HG03565 (cell line): ENCODE measurements around the gene AARS2.
"Not testable (repeated sequence)": the region's sequence is repeated elsewhere in the genome, so short reads cannot be mapped to it uniquely, and the experiment has no call there.

Experiments used
- ATAC-seq: cut with Tn5 transposase; IDR thresholded peaks from one replicate; pipeline ENCODE4 v1.9.1; 2021; ENCODE audit warnings: mild to moderate bottlenecking, moderate library complexity; ENCODE audit not compliant: unreplicated experiment

AARS2 gene

DNA sequence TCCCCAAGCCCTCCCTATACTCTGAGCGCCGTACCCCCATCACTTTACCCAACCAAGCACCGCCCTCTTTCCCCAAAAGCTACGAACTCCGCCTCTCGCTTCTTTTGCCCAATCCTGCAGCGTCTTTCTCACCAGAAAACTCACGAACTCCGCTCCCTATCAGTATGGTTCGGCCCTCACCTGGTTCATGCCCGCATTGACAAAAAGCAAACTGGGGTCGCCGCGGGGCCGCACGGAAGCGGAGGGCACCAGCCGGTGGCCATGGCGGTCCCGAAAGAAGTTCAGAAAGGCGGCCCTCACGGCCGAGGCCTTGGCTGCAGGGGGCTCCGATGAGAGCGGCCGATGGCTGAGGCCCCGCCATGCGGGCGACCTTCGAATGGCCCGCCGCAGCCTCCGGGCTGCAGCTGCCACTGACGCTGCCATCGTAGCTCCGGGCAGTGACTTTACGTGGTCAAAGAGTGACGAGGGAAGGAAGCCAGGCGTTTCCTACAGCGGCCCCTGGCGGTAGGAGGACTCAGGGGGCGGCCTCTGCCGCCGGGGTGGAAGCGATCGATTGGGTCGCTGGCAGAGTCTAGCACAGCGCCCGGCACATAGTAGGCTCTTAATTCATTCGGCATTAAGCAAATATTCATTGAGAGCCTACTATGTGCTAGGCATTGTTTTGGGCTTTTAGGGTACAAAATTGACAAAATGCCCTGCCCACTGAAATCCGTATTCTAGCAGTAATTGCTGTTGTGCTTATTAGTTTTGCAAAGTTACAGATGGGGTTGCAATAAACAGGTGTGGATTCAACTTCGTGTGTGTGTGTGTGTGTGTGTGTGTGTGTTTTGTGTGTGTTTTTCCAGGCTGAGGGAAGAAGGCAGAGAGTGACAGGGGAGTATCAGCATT, at the start of gene AARS2:
AARS2 (minus strand) TSS at position 447 of the 888 bp plus-strand sequence; CDS start at position 423, 24 bp downstream.
- ATAC-seq = peak; percentile 85

- ATAC-seq = no peak
Observed at GRCh38 chr6:44361947-44362346, 48.8 kb upstream of the AARS2 start.

- no peak for ATAC-seq
Observed at GRCh38 chr6:44359973-44360372, 46.8 kb upstream of the AARS2 start.

DNA sequence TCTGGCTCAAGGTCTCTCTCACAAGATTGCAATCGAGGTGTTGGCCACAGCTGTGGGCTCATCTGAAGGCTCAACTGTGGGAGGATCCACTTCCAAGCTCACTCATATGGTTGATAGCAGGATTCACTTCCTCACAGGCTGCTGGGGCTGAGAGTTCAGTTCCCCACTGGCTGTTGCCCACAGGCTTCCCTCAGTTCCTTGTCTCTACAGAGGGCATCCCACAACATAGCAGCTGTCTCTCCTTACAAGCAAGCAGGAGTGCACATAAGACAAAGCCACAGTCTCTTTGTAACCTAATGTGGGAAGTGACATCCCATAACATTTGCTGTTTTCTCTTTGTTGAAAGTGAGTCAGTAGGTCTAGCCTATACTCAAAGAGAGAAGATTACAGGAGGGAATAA, 43.3 kb upstream of the AARS2 start:
- ATAC-seq = no peak

GRCh38 chr6:44355640-44356039, 42.5 kb upstream of the AARS2 start:
- no peak for ATAC-seq

DNA sequence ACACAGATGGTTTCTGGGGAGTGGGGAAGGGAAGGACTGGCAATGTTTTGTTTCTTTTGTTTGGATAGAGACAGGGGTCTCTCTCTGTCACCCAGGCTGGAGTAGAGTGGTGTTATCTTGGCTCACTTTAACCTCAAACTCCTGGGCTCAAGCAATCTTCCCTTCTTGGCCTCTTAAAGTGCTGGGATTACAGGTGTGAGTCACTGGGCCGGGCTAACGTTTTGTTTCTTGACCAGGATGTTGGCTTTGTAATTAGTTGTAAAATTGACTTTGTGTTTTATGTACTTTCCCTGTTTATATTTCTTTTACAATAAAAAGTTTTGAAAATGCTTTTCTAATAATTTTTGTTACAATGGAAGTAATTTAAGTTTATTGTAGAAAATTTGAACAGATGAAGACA, 40.2 kb upstream of the AARS2 start:
- no peak for ATAC-seq

DNA sequence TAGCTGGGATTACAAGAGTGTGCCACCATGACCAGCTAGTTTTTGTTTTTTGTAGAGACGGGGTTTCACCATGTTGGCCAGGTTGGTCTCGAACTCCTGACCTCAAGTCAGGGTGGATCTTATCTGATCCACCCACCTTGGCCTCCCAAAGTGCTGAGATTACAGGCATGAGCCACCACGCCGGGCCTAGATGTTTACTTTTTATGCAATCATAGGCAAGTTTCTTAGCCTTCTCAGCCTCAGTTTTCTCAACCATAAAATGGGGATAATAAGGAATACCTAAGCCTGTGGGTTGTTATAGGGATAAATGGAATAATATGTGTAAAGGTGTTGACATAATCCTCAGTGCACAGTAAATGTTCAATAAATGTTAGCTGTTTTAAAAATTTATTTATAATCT, 39.1 kb upstream of the AARS2 start:
- ATAC-seq = no peak

DNA sequence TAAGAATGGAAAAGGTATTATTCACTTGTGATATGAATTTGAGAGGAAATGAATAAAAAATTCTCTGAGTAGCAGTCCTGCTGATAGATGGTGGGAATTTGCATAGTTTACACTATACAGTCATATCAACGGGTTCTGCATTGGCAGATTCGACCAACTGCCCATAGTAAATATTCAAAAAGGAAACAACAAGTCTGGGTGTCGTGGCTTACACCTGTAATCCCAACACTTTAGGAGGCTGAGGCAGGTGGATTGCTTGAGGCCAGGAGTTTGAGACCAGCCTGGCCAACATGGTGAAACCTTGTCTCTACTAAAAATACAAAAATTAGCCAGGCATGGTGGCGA, 37.5 kb upstream of the AARS2 start:
- not testable (repeated sequence) for ATAC-seq

DNA sequence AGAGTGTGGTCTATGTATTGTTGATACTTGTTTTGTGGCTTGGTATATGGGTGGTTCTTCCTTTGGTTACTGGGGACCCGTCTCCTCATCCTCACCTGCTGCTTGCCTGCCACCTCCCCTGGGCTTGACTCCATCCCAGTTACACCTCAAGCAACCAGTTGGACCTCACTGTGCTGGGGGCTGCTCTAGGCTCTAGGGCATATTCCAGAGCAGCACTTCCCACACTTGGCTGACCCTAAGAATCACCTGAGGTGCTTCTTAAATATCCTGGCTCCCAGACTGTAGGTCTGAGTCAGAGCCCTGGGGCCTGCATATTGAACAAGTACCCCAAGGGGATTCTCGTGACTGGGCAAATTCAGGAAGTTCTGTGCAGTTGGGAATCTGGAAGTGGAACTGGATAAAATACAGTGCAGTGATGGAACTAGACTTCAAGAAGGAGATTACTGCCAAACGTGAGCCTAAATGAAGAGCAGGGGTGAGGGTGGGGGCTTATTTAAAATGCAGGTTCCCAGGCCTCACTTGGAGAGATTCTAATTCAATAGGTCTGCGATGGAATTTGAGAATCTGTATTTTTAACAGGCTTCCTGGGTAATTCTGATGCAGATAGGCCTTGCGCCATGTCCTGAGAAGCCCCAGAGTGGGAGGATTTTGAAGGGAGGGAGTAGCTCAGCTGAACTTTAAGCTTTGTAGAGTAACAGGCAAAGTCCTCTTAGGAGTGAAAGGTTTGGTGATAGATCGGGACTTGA, 36.9 kb upstream of the AARS2 start:
- no peak for ATAC-seq

DNA sequence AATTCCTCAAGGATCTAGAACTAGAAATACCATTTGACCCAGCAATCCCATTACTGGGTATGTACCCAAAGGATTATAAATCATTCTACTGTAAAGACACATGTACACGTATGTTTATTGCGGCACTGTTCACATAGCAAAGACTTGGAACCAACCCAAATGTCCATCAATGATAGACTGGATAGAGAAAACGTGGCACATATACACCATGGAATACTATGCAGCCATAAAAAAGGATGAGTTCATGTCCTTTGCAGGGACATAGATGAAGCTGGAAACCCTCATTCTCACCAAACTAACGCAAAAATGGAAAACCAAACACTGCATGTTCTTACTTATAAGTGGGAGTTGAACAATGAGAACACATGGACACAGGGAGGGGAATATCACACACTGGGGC, 33.7 kb upstream of the AARS2 start:
- not testable (repeated sequence) for ATAC-seq

DNA sequence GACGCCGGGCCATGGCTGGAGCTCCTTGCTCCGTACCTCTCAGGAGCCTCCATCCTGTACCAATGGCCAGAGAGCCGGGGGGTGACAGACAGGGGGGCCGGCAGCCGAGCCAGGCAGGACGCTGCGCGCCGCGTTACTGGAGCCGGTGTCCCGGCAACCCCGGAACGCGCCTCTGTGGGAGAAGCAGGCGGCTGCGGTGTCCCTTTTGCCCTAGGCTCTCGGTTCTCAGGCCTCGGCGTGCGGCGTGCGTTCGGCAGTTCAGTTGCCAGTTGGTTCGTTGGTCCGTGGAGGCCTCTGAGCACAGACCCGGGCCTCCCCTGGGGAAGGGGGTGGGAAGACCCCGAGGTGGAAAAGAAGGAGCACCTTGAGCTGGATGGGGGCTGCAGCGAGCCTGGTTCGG, 29.3 kb upstream of the AARS2 start, which contains the start of gene SPATS1:
SPATS1 (plus strand) TSS at position 162 of the 400 bp plus-strand sequence. CDS start 446 bp downstream, outside the sequence.
- no peak for ATAC-seq

GRCh38 chr6:44342052-44342451, 28.9 kb upstream of the AARS2 start:
- ATAC-seq = no peak

DNA sequence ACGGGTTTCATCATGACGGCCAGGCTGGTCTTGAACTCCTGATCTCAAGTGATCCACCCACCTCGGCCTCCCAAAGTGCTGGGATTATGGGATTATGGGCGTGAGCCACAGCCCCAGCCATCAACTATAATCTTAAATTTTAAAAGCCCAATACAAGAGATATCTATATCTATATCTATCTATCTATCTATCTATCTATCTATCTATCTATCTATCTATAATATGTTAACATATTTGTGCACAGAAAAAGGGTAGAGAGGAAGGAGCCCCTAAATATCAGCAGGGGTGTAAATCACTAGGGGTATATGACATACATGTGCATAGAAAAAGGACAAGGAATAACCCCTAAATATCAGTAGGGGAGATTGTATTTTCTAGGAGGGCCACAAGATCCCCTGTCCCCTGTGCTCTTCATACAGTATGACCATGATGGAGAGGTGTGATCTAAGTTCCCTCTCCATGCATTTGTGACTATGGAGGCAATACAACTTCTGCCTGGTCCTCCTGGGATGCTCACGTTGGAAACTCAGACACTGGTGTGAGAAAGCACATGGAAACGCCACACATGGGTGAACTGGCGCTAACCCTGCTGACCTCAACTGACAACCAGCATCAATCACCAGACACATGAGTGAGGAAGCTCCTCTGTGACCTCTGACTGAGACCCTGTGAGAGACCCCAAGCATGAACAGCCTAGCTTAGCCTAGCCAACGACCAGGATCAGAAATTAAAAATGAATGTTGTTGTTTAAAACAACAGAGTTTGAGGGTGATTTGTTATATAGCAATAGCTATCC, 28.1 kb upstream of the AARS2 start:
- no peak for ATAC-seq

- no peak for ATAC-seq
Observed at GRCh38 chr6:44339763-44340625, 26.8 kb upstream of the AARS2 start.

- ATAC-seq = no peak
Observed at GRCh38 chr6:44339301-44339700, 26.2 kb upstream of the AARS2 start.

GRCh38 chr6:44338228-44339122, 25.3 kb upstream of the AARS2 start:
- ATAC-seq = peak; percentile 67

DNA sequence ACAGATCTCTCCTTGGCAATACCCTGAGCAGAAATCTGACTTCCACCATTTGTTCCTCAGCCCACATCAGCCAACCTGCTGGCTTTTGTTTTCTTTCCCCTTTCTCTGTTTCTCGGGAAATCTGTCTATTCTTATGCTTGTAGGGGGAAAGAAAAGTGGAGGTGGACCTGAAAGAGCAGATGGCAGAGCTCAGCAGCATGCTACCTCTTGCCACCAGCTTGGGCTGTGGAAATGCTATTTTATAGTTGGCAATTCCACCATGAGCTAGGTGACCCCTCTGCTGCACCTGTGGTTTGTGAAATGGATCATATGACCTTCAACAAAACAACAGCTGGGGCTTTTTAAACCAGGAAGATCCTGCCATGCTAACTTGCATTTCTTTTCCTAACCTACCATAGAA, 22.5 kb upstream of the AARS2 start:
- no peak for ATAC-seq

DNA sequence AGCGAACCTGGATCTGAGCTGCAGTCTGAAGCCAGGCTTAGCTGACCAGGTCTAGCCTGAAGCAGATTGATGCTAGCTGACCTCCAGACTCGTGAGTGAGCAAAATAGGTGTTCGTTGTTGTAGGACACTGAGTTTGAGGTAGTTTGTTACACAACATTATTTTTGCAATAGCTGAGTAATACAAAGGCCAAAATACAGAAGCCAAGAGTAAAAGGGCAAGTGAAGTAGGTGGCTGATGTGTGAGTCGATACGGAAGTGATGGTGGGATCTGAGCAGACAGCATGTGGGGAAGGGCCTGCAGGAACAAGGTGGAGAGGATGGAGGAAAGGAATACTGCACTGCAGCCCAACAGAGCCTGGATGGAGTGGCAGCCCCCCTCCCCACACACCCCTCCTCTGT, 20.8 kb upstream of the AARS2 start:
- no peak for ATAC-seq

GRCh38 chr6:44333273-44333919, 20.2 kb upstream of the AARS2 start:
- no peak for ATAC-seq
